ENCODE results near the gene DCUN1D1. TPM values are rescaled to one million over a fixed set of nuclear protein-coding genes. Genes with fewer than 3 reads are reported as not detected.

Gene DCUN1D1
- total and polyA plus RNA-seq, 10 of the 15 experiments (the other 5 are each of a cell fraction or from before 2014, with no cell fraction given), result 19.8 to 47.4 (median 30.8) TPM

GRCh38 chr3:182954553-182955235 lies 25.6 kb downstream of the DCUN1D1 start:
- Histone ChIP-seq H3K4me1 (ENCODE audit: control insufficient read depth, insufficient read depth, low read length) (no peaks in the 10 kb centered on the region; the same call in 1 of the 2 replicates), H3K9ac (ENCODE audit: control insufficient read depth, insufficient read depth, low read length) (no peak overlapping the region), H3K9me3 (replicated peaks; ENCODE audit: control insufficient read depth, insufficient read depth, low read length) (no peaks in the 10 kb centered on the region), H3K27me3 (replicated peaks in 1 of 2; ENCODE audit: control insufficient read depth in 2 of 2, insufficient read depth in 2 of 2, low read length in 1 of 2) (no peaks in the 10 kb centered on the region), H3K79me2 (ENCODE audit: control insufficient read depth, insufficient read depth, low read length) (no peaks in the 10 kb centered on the region), H3K27ac (ENCODE audit: control insufficient read depth, insufficient read depth) (no peak overlapping the region), H2AFZ (ENCODE audit: control insufficient read depth, low read depth, low read length) (no peak overlapping the region), H4K20me1 (ENCODE audit: control insufficient read depth, insufficient read depth) (no peaks in the 10 kb centered on the region), H3K4me2 (ENCODE audit: control insufficient read depth, insufficient read depth) (no peak overlapping the region), H3K4me3 (no peak overlapping the region), H3K36me3 (ENCODE audit: control insufficient read depth in 2 of 2, insufficient read depth in 2 of 2, low read length in 1 of 2) (peaks cover 0 to 5% of the 10 kb centered on the region in 2 experiments; a peak in 2 of 4 replicates)
- DNase-seq (ENCODE audit: low read depth, low spot score) (no peak), ATAC-seq (peak; percentile 92), FAIRE-seq (no peak)
- intact Hi-C loops (cut with micrococcal nuclease; ENCODE audit: unreplicated experiment) (no loop called here), in situ Hi-C loops (cut with MboI) (no loop called here)
- BruUV-seq (replicated peaks), result no TSS peak
- RAD21 ChIA-PET (ENCODE audit: unreplicated experiment), result interaction anchor here (1.2 kb wide), 1 partner anchor 241 kb away, joined by 3 read pairs; no protein-coding TSS in a partner anchor
- CTCF ChIA-PET, result interaction anchor here (0.9 to 1.3 kb wide), 3 partner anchors 8 to 44 kb away, joined by 3 to 4 read pairs (median 3); no protein-coding TSS in a partner anchor
- SMC1A ChIA-PET (ENCODE audit: uncharacterized antibody, unreplicated experiment), result interaction anchor here (1.0 to 2.2 kb wide), 9 partner anchors 10 to 144 kb away, joined by 3 to 10 read pairs (median 5); no protein-coding TSS in a partner anchor
- POLR2A ChIA-PET, result no interaction called here
- WGBS (ENCODE audit: insufficient coverage, insufficient replicate concordance, low lambda C conversion rate, missing lambda C conversion rate), result 63% methylated on average over 9 of the region's 9 CpGs
- TF ChIP-seq E4F1 (IDR thresholded peaks at IDR 0.05; ENCODE audit: borderline replicate concordance, partially characterized antibody) (no peak), RUNX3 (IDR thresholded peaks at IDR 0.05; ENCODE audit: low read length) (peak; percentile 56; the same call in 1 of the 2 replicates), KAT2A (conservative IDR thresholded peaks at IDR 0.05; ENCODE audit: control insufficient read depth, low read depth, low read length) (no peak), MTA2 (IDR thresholded peaks at IDR 0.05; ENCODE audit: low read depth) (peak; percentile 82), DPF2 (IDR thresholded peaks at IDR 0.05) (peak; percentile 59; the same call in 1 of the 2 replicates), RAD51 (IDR thresholded peaks at IDR 0.05) (no peak), SREBF1 (IDR thresholded peaks at IDR 0.05; ENCODE audit: low read length) (no peak), NFIC (IDR thresholded peaks at IDR 0.05; ENCODE audit: low read depth, low read length) (peak; percentile 60; the same call in 1 of the 2 replicates), JUND (IDR thresholded peaks at IDR 0.05; ENCODE audit: low read depth, low read length) (peak; percentile 64; the same call in 1 of the 2 replicates), IRF4 (IDR thresholded peaks at IDR 0.05; ENCODE audit: low read depth, low read length) (no peak), TCF12 (IDR thresholded peaks at IDR 0.05; ENCODE audit: low read depth, low read length) (no peak), HDAC6 (IDR thresholded peaks at IDR 0.05; ENCODE audit: unreplicated experiment) (no peak), ZNF24 (IDR thresholded peaks at IDR 0.05) (0 out of 2 replicates have a peak, but pooled peaks have one; percentile 12), BACH1 (IDR thresholded peaks at IDR 0.05; ENCODE audit: borderline replicate concordance) (peak; percentile 61; the same call in 1 of the 2 replicates), ZBTB33 (IDR thresholded peaks at IDR 0.05) (no peak), MEF2B (IDR thresholded peaks at IDR 0.05; ENCODE audit: partially characterized antibody, poor library complexity, severe bottlenecking) (peak; percentile 42), IKZF2 (IDR thresholded peaks at IDR 0.05) (0 out of 4 replicates have a peak, but pooled peaks of 1 of the 2 experiments have one; percentile 16), MLLT1 (IDR thresholded peaks at IDR 0.05) (no peak)
